HG02840 (cell line): ENCODE results near the gene HDAC10.
"Not testable (repeated sequence)": the region's sequence is repeated elsewhere in the genome, so short reads cannot be mapped to it uniquely, and the experiment has no call there.

Experiments
- ATAC-seq: cut with Tn5 transposase; IDR thresholded peaks from one replicate; pipeline ENCODE4 v1.9.1; 2021; ENCODE audit warnings: mild to moderate bottlenecking, moderate library complexity, moderate number of reproducible peaks; ENCODE audit not compliant: unreplicated experiment, low FRiP score

HDAC10 gene

GRCh38 chr22:50285568-50286229, 34.6 kb upstream of the HDAC10 start:
- no peak for ATAC-seq

DNA sequence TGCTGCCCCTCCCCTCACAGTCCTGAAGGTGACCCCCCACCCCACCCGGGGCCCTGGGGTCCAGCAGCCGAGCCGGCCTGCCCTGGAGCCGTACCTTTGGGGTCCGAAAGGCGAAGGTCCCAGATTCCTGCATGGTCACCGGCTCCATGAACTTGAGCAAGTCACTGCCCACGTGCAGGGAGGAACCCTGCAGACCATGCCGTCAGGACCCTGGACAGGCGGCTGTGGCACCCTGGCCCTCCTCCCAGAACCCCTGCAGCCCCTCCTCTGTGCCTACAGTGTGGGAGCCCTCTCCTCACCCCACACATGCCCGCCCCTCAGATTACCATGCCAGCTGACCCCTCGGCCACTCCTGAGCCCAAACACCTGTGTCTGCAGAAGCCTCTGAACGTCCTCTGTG, 33.4 kb upstream of the HDAC10 start:
- ATAC-seq: no peak

DNA sequence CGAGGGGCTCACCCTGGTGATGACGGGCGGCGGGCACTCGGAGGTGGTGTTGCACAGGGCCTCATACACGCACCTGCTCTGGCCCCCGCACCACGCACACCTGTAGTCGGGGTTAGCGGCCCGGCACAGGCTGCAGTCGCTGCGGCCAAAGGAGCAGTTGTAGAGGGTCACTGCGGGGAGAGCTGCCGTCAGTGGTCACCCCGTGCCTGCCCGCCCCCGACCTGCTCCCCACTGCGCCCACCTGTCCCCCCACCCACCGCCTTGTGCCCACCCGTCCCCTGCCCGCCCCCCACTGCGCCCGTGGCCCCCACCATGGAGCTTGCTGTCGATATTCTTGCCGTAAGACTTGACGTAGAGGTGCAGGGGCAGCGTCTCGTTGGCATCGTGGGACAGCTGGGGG, 32.8 kb upstream of the HDAC10 start:
- ATAC-seq: no peak

DNA sequence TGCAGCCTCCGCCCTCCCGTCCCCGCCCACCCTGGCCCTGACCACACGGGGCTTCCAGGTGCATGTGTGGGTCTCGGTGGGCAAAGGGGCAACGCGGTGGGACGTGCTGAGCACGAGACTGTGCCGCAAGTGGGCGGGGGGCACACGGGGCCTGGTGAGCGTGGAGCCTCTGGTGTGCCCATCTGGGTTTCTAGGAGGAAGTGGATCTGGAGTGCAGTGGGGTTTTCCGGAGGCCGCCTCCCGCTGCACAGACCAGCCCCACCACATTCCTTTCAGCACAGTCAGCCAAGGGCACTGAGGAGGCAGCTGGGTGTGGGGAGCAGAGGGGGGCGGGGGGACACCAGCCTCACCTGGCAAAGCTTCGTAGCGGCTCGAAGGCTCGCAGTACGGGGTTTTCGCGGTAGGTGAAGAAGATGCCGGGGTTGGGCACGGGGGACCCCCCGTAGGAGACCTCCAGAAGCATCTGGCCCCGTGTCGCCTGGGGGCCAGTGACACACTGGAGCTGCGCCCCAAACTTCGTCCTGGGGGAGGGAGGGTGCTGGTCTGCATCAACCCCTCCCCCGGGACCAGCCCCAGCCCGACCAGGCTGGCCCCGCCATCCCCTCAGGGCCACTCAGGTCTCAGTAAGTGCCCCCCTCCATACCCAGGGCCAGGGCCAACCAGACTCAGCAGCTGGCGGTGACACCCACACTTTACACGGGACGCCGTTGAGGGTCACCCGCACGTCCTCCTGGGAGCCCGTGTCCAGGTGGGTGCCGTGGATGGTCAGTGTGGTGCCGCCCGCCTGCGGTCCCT, 31.5 kb upstream of the HDAC10 start:
- ATAC-seq: no peak

GRCh38 chr22:50281957-50282356, 30.9 kb upstream of the HDAC10 start:
- ATAC-seq: no peak

DNA sequence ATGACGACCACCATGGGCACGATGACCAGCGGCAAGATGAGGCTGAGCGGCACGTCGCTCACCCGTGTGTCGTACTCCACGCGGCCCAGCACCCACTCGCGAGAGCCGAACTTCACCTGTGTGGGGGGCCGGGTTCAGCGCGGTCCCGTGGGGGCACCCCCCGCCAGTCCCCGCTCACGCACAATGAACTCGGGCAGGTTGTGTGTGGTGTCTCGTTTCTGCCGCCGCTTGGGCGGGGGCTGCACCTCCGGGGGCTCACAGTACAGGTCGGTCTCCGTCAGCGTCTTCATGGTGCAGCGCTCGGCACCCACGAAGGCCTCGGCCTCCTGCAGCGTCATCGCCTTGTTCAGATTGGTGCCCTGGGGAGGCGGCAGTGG, 30.3 kb upstream of the HDAC10 start:
- no peak for ATAC-seq

- no peak for ATAC-seq
These were observed 29.8 kb upstream of the HDAC10 start for GRCh38 chr22:50280708-50281383.

DNA sequence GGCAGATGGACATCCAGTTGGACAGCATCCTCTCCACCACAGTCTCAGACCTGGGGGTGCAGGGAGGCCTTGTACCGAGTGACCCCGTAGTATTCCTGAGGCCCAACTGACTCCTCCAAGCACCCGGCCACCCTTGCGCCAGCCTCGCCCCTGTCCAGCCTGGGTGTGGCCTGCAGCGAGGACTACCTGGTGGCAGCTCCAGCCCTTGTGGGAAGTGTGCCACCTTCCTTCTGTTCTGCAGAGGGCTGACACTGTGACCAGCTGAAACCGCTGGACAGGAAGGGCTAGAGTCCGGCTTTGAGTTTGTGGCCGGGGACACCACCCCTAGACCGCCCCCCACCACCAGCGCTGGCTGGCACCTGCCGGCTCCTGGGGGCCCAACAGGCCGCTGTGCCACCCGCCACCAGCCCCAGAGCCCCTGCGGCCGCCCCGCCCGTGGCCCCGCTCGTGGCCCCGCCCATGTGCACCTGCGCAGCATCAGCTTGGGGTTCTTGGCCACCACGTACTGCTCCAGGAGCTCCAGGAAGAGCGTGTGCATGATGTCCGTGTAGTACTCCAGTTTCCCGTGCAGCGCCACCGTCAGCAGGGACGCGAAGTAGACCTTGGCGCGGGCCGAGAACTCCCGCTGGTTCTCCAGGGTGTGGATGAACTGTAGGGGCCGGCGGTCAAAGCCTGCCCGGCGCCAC, 29.1 kb upstream of the HDAC10 start:
- no peak for ATAC-seq

- ATAC-seq: no peak
These were observed 28.0 kb upstream of the HDAC10 start for GRCh38 chr22:50278956-50279619.

DNA sequence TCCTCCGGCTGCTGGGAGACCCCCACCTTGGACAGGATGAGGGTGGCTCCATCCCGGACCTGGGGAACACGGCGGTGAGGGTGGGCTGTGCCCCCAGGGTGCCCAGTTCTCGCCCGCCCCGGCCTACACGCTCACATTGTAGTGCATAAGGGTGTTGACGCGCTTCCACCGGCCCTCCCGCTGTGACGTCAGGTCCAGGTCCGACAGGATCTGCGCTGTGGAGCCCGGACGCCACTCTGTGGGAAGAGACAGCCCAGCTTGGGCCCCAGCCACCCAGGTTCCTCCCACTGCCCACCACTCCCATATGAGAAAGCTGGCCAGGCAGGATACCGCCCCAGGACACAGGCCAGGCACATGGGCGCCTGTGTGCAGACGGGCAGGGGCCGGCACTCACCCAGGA, 27.4 kb upstream of the HDAC10 start:
- ATAC-seq: no peak

- no peak for ATAC-seq
These were observed 26.7 kb upstream of the HDAC10 start for GRCh38 chr22:50277761-50278160.

- ATAC-seq: peak; percentile 53
These were observed 25.1 kb upstream of the HDAC10 start for GRCh38 chr22:50276143-50276542.

GRCh38 chr22:50275181-50276055, 24.4 kb upstream of the HDAC10 start:
- no peak for ATAC-seq

GRCh38 chr22:50274771-50275170, 23.7 kb upstream of the HDAC10 start:
- no peak for ATAC-seq

GRCh38 chr22:50274311-50274710, 23.2 kb upstream of the HDAC10 start:
- ATAC-seq: no peak

- ATAC-seq: not testable (repeated sequence)
These were observed 22.7 kb upstream of the HDAC10 start for GRCh38 chr22:50273781-50274180.

DNA sequence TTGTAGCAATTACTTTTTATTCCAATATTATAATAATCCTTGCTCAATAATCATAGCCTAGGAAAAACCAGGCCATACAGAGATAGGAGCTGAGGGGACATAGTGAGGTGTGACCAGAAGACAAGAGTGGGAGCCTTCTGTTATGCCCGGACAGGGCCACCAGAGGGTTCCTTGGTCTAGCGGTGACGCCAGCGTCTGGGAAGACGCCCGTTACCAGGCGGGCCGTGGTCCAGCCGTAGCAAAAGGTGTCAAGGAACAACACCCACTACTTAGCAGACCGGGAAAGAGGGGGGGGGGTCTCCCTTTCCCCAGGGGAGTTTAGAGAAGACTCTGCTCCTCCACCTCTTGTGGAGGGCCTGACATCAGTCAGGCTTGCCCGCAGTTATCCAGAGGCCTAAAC, 22.3 kb upstream of the HDAC10 start:
- not testable (repeated sequence) for ATAC-seq

DNA sequence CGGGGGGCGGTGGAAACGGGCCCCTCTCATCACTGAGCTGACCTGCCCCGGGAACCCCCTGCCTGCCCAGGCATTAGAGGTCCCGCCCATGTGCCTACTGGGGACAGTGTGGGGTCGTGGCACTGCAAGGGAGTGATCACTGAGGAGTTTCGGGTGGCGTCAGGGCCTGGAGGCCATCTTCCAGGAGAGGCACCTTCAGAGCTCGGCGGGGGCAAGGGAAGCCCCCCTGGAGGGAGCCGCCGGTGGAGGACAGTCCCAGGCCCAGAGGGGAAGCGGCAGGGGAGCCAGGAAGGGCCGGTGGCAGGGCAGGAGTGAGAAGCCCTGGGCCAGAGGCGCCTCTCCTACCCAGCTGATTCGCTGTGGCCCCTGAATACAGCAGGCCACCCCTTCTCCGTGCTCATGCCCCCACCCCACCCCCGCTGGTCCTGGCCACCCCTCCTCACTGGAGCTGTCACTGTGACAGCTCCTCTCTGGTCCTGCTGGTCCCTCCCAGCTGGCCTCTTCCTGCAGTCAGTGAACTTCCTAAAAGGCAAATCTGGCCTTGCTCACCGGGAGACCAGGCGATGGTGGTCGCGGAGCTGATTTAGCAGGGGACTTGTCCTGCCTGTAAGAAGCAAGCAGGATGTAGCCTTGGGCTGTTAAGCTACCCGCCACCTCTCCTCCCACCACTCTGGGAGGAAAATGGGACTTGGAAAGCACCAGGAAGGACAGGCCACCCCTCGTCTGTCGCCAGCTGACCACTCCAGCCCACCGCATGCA, 21.2 kb upstream of the HDAC10 start:
- no peak for ATAC-seq

- no peak for ATAC-seq
These were observed 20.5 kb upstream of the HDAC10 start for GRCh38 chr22:50271519-50271970.
